NCI-H128 (cell line): ENCODE measurements around the gene PLRG1.

Source experiments
- DNase-seq: peaks from one replicate; lab custom pipeline; 2025; ENCODE audit not compliant: unreplicated experiment; lab: John Stamatoyannopoulos, UW

Gene PLRG1

GRCh38 chr4:154574311-154574710 is 24.1 kb upstream of the PLRG1 start:
- DNase-seq = no peak

- no peak for DNase-seq
Observed at GRCh38 chr4:154573190-154573870, 23.1 kb upstream of the PLRG1 start.

GRCh38 chr4:154569584-154569983 is 19.4 kb upstream of the PLRG1 start:
- DNase-seq = no peak

- no peak for DNase-seq
Observed at GRCh38 chr4:154569028-154569427, 18.8 kb upstream of the PLRG1 start.

GRCh38 chr4:154566639-154567204 is 16.5 kb upstream of the PLRG1 start:
- no peak for DNase-seq

- no peak for DNase-seq
Observed at GRCh38 chr4:154565704-154566103, 15.5 kb upstream of the PLRG1 start.

GRCh38 chr4:154564311-154564710 is 14.1 kb upstream of the PLRG1 start:
- no peak for DNase-seq

GRCh38 chr4:154562697-154563254 is 12.6 kb upstream of the PLRG1 start, which contains the start of gene FGB:
Gene FGB (plus strand): TSS chr4:154563011. CDS start chr4:154563019, 8 bp downstream.
- DNase-seq = no peak

GRCh38 chr4:154560824-154561231 is 10.6 kb upstream of the PLRG1 start:
- DNase-seq = no peak

- no peak for DNase-seq
Observed at GRCh38 chr4:154560419-154560801, 10.2 kb upstream of the PLRG1 start.

- DNase-seq = no peak
Observed at GRCh38 chr4:154559494-154560418, 9.6 kb upstream of the PLRG1 start.

- no peak for DNase-seq
Observed at GRCh38 chr4:154559141-154559493, 8.9 kb upstream of the PLRG1 start.

GRCh38 chr4:154551872-154552686 is 1.9 kb upstream of the PLRG1 start:
- DNase-seq = no peak

GRCh38 chr4:154545689-154546088 is 4.5 kb downstream of the PLRG1 start:
- no peak for DNase-seq

- no peak for DNase-seq
Observed at GRCh38 chr4:154542271-154542879, 7.8 kb downstream of the PLRG1 start.

GRCh38 chr4:154534296-154534695 is 15.9 kb downstream of the PLRG1 start:
- no peak for DNase-seq

- DNase-seq = no peak
Observed at GRCh38 chr4:154529728-154530519, 20.3 kb downstream of the PLRG1 start.

- DNase-seq = no peak
Observed at GRCh38 chr4:154528869-154529268, 21.3 kb downstream of the PLRG1 start.

GRCh38 chr4:154527308-154527707 is 22.9 kb downstream of the PLRG1 start:
- DNase-seq = no peak

GRCh38 chr4:154526151-154526550 is 24.0 kb downstream of the PLRG1 start:
- no peak for DNase-seq
